GM18505 (cell line): ENCODE data around the gene HHATL.

Experiments used
- ATAC-seq: cut with Tn5 transposase; IDR thresholded peaks from one replicate; pipeline ENCODE4 v1.9.1; 2021; ENCODE audit not compliant: unreplicated experiment
- POLR2A ChIP-seq: IDR thresholded peaks from 4 replicates; pipeline ENCODE4 v1.6.1; 2011; ENCODE audit warnings: borderline replicate concordance; ENCODE audit not compliant: insufficient read depth, insufficient read length; ENCODE audit errors: extremely low read depth

HHATL gene

DNA sequence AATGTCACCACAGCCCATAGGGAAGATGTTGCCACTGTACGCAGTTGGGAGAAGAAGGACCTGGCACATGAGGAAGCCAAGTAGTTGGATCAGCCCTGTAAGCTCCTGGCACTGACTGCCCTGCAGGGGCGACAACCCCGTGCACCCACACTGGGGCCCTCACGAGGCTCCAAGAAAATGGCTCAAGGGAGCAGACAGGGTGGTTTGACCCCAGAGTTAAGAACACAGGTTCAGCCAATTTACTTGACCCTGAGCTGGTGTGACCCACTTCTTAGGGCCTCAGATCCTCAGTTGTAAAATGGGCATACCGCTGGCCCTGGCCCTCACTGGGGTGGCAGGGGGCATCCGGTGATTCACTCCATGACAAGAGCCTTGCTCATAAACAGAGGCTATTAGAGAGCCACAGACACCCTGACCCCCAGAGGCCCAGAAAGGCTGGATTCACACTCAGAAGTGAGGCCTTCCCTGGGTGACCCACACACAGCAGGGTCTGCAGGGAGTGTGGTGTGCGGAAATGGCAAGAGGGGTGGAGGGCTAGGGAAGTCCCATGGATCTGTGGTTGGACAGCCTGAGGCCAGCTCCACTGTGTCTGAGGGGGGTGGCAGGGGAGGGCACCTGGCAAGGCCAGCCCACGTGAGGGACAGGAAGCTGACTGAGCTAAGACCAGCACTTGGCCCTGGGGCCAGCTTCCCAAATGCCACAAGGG is 1.7 kb upstream of the HHATL start:
- no peak for ATAC-seq
- no peak for TF ChIP-seq POLR2A

GRCh38 chr3:42703695-42704025 is 1.1 kb upstream of the HHATL start:
- ATAC-seq = no peak
- TF ChIP-seq POLR2A = no peak

GRCh38 chr3:42702982-42703694 is 540 bp upstream of the HHATL start:
- ATAC-seq = no peak
- no peak for TF ChIP-seq POLR2A

DNA sequence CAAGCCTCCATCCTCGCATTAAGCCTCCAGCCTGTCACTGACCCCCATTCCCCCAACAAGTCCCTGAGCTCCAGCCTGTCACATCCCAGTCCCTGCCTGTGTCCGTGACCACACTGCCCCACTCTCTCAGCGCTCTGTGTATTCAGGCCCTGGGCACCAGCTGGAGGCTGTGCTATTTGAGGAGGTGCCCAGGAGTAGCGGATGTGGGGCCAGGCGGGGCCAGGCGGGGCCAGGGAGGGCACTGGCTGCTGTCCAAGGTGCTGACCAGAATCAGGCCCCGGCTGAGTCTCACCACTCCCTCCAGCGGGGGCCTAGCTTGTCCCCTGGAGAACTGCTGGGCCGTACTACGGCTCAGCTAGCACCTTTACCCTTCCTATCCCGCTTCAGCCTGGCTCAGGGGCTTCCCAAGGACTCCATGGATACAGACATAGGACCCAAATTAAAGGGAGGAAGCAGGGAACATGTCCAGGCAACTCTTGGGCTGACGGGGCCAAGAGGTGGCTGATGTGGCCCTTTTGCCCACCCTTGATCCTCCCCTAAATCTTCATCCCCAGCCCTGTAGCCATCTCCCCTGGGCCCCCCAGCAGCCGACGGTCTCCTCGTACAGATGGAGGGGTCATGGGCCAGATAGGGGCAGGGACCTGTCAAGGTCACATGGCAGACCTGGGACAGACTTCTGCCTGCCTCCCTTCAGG is 1.1 kb downstream of the HHATL start:
- TF ChIP-seq POLR2A = no peak
- ATAC-seq = no peak

DNA sequence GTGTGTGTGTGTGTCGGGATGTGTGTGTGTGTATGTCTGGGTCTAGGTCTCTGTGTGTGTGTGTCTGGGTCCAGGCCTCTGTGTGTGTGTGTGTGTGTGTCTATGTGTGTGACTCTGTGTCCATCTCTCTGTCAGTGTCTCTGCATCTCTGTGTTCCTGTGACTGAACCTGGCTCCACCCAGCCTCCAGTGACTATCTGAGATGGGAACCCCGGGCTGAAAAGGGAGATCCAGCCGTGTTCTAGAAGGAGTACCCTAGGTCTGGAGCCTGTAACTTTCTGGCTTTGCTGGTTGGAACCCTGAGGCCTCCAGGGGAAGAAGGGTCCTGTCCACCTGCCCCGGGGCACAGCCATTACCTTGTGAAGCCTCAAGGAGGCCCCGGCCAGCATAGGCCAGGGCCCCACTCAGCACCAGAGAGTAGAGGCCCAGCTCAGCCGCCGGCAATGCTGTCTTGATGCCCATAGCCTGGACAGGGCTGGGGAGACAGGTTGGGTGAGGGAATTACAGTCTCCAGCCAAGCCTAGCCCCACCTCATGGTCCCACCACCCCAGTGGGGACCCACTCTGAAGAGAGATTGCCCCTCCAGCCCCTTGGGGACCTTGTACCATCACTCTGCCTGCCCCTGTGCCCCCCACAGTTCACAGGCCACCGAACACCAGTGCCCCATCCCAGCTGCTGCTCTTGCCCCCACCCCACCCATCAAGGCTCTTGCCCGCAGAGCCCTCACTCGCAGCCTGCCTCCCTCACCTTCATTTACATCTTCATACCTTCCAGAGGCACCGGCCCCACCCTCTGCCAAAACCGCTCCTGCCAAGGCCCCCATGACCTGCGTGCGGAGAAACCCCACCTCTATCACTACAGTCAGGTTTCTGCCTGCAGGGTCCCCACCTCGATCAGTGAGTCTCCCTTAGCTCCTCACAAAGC is 2.0 kb downstream of the HHATL start:
- no peak for ATAC-seq
- no peak for TF ChIP-seq POLR2A

DNA sequence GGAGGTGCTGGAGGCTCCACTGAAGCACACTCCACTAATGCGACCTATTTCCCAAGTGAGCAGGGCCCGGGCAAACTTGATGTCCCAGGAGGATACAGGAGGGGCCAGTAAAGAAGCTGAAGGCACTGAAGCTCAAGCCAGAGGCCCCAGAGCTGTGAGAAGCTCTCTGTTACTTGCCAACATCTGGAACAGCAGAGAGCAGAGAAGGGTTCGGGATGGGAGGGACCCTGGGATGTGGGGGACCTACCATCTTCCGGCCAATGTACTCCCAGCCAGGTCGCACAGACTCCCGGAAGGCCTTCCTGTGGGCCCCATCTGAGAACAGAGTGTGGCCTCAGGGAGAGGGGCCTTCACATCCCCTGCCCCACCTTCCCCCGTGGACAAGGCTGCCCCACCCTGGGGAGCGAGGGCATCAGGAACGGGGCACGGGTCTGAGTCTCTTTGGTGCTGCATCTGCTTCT is 3.1 kb downstream of the HHATL start:
- ATAC-seq = no peak
- TF ChIP-seq POLR2A = no peak

- no peak for TF ChIP-seq POLR2A
- ATAC-seq = no peak
Observed at GRCh38 chr3:42698911-42699230, 3.7 kb downstream of the HHATL start.

- no peak for TF ChIP-seq POLR2A
- ATAC-seq = no peak
Observed at GRCh38 chr3:42698216-42698910, 4.2 kb downstream of the HHATL start.

DNA sequence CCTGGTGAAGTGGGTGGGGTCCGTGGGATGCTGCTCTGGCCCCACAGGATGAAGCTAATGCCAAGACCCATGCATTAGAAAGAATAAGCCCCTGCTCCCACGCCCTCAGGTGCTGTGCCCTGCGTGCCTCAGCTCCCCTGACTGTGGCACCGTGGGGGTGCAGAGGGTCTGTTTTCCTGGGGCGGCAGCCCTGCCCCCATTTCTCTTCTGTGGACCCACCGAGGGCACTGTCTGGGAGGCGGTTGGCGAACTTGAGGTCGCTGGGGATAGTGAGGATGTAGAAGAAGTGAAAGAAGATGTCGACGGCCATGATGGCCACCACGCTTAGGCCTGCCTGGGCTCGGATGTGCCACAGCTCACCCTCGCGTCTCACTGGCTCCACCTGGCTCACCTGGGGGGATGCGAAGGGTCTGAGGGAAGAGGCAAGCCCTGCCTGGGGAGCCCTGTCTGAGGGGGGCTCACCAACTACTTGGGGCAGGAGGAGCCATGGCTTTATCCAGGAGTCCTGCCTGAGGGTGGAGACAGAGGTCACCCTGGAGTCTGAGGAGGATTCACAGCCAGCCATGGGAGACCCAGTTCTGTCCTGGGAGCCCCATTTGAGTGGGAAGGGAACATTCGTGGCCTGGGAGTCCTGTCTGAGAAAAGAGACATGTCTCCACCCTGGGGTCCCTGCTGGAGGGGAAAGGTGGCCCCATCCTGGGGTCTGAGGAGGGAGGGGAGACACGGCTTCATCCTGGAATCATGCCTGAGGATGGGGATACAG is 5.1 kb downstream of the HHATL start:
- no peak for TF ChIP-seq POLR2A
- no peak for ATAC-seq

DNA sequence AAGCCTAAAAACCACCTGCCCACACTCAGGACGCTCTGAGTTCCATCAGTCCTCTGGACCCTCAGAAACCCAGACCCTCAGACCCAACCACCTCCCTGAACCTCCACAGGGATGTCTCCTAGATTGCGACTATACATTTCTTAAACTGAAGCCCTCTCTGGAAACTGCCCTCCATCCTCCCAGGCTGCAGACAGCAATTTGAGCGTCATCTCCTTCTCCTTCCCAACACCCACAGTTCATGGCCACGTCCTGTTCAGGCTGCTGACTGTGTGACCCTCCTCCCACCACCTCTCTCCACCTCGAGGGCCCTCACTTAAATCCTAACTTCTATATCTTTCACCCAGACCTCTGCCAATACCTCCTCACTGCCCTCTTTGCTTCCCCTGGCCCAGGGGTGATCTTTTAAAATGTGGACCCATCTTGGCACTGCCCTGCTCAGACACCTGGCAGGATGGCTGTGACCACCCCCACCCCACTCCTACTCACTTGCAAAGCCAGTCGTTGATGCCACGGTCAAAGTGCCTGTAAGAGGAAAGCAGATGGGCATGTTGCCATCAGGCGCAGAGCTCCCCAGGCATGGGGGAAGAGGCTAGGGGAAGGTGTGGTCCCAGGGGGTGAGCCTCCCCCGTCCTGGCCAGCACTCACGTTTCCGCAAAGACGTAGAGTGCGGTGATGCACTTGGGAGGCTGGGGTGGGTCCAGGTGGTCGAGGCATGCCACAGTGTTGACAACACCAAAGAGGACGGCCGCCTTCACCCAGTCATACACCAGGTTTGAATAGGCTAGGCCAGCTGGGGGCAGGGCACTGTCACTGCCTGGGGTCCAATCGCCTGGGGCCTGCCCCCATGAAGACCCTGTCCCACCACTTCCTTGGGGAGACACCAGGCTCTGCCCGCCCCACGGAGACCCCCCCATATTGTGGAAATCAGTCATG is 6.0 kb downstream of the HHATL start:
- TF ChIP-seq POLR2A = no peak
- ATAC-seq = no peak

DNA sequence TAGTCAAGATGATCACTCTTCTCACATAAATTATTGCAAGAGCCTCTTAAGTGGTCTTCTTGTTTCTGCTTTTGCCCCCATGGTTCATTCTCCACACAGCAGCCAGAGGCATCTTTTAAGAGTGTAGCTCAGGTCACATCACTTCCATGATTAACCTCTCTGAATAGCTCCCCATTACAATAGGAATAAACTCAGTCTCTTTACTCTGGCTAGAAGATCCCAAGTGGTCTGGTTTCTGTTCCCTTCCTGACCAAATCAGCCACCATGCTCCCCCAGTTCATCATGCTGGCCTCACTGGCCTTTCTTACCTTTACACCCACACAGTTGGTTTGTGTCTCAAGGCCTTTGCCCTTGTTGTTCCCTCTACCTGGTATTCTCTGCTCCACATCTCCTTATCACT is 8.2 kb downstream of the HHATL start:
- no peak for ATAC-seq
- no peak for TF ChIP-seq POLR2A
